GM19468 (cell line): ENCODE measurements around the gene CDC16.
"Not testable (repeated sequence)": the region's sequence is repeated elsewhere in the genome, so short reads cannot be mapped to it uniquely, and the experiment has no call there.

Source experiments
- ATAC-seq: cut with Tn5 transposase; IDR thresholded peaks from one replicate; pipeline ENCODE4 v1.9.1; 2021; ENCODE audit warnings: mild to moderate bottlenecking, moderate library complexity, moderate number of reproducible peaks; ENCODE audit not compliant: unreplicated experiment; ENCODE audit errors: extremely low read depth

The CDC16 gene

DNA sequence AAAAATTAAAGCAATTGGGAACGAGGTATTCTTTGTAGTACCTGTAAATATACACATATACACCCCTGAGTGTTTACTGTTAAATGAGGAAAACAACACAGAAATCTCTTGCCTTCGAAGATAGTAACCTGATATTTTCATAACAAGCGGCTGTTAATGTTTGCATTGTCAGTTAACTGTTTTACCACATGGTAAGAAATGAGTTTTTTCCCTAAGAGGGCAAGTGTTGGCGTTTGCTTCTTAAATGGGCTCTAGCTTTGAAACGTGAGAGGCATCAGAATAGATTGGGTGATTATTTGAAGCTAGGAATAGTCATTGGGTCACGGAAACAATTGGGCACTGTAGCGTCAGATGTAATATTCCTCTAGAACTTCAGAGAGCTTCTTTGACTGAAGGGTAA, 24.7 kb downstream of the CDC16 start:
- ATAC-seq = no peak

DNA sequence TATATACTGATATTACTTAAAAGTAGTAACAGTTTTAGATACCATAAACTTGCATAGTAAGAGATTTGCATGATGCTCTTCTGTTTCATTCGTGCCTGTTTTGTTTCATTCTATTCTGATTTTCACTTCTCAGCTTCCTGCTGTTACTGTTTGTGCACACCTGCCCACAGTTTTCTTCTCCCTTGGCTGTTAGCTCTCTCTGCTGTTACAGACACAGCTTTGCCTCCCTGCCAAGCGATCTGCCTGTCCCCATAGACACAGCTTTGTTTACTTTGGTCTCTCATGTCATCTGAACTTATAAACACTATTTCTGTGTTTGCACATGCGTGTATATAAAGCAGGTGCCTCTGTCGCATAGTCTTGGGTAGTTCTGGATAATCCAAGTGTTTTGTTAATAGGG, 25.3 kb downstream of the CDC16 start:
- no peak for ATAC-seq

DNA sequence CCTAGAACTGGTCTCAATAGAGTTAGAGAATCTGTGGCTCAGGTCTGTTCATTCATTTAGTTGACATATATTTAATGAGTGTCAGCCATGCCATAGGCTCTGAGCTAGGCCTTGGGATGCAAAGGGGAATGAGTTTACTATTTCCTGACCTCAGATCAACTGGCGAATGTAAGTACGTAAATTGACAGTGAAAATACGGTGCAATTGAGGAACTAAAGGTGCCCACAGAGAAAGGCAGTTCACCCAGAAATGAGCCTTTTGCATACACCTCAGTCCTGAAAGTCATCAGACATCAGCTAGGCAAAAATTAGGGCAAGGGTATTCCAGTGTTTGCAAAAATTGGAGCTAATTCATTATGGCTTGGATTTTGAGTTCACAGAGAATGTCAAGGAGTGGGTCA, 26.1 kb downstream of the CDC16 start:
- ATAC-seq = no peak

- ATAC-seq = no peak
Measured at GRCh38 chr13:114261328-114261965, 26.8 kb downstream of the CDC16 start.

GRCh38 chr13:114263578-114263977, 28.9 kb downstream of the CDC16 start:
- no peak for ATAC-seq

DNA sequence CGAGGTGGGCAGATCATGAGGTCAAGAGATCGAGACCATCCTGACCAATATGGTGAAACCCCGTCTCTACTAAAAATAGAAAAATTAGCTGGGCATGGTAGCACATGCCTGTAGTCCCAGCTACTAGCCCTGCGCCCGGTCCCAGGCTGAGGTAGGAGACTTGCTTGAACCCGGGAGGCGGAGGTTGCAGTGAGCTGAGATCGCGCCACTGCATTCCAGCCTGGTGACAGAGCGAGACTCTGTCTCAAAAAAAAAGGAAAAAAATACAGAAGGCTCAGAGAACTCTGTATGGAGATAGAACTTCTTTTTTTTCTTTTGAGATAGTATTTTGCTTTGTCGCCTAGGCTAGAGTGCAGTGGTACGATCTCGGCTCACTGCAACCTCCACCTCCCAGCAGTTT, 29.6 kb downstream of the CDC16 start:
- ATAC-seq = not testable (repeated sequence)

GRCh38 chr13:114264886-114265611, 30.4 kb downstream of the CDC16 start:
- ATAC-seq = no peak

GRCh38 chr13:114266241-114266640, 31.5 kb downstream of the CDC16 start:
- no peak for ATAC-seq

DNA sequence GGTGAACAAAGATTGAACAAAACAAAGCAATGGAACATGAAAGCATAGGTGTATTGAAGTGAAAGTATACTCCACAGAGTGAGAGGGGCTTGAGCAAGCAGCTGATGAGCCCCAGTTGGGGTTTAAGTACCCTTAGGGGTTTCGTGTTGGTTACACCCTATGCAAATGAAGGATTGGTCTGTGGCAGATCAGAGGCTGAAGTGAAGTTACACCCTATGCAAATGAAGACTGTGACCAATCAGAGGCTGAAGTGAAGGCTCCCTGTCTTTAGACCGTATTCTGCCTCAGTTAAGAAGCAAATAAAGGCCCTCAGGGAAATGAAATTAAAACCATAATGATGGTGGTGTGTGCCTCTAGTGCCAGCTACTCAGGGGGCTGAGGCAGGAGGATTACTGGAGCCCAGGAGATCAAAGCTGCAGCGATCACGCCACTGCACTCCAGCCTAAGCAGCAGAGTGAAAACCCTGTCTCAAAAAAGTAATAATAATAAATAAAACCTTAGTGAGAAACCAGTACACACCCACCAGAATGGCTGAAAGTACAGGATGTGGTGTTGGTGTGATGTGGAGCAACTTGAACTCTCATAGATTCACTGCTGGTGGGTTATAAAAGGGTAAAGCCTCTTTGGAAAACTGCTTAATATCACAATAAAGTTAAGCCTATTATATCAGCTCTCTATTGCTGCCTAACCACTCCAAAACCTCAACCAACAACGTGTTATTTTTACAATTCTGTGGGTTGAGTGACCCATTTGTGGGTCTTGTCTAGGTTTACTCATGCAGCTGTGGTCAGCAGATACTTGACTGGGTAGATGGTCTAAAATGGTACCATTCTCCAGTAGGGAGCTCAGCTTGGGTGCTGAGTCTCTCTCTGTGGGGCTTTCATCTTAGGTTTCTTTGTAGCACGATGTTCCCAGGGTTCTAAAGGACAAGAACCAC, 33.9 kb downstream of the CDC16 start:
- ATAC-seq = no peak

GRCh38 chr13:114269281-114269770, 34.6 kb downstream of the CDC16 start:
- ATAC-seq = no peak

GRCh38 chr13:114272977-114273376, 38.3 kb downstream of the CDC16 start:
- ATAC-seq = no peak

- no peak for ATAC-seq
Measured at GRCh38 chr13:114275304-114275703, 40.6 kb downstream of the CDC16 start.

DNA sequence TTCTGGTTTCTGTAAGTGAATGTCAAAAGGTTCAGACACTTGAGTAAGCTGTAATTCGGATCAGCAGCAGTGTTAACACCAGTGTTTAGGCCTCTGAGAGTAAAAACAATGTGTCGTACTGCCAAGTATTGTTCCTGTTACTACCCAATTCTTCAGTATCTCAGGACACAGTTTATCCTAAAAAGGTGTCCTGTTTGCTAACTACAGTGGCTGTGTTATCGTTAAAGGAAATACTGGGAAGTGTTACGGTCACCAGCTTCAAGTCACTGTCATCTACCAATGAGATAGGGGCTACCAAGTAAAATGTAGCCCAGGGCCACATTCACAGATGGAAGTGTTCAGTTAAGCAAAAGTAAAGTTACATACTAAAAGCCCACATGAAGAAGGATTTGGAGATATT, 44.4 kb downstream of the CDC16 start:
- no peak for ATAC-seq

- no peak for ATAC-seq
Measured at GRCh38 chr13:114279758-114280355, 45.2 kb downstream of the CDC16 start.

DNA sequence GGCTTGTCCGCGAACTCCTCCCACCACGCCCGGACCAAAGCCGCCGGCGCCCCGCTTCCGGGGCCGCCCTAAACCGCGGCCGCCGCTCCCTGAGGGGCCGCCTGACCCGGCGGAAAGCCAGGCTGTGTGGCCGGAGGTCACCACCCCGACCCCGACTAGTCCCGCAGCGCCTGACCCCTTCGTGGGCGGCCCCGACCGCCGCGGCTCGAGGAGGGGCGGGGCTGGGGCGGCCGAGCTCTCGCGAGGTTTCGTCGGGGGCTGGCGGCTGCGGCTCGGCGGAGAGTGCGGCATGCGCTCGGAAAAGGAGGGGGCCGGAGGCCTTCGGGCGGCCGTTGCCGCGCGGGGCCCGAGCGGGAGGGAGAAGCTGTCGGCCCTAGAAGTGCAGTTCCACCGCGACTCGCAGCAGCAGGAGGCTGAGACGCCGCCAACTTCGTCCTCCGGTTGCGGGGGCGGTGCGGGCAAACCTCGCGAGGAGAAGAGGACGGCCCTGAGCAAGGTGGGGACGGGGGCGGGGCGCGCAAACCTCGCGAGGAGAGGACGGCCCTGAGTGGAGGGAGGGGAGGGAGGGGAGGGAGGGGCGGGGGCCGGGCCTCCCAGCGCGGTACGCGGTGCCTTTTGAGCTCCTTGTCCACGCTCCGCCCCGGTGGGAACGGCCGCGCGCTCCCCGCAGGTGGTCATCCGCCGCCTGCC, 46.8 kb downstream of the CDC16 start, which contains the start of gene UPF3A:
TSS of gene UPF3A (plus strand) at position 251 of the 690 bp plus-strand sequence. CDS start at position 290, 39 bp downstream.
- ATAC-seq = peak; percentile 39

GRCh38 chr13:114282041-114282670, 47.5 kb downstream of the CDC16 start:
- ATAC-seq = peak; percentile 60

GRCh38 chr13:114283576-114283975, 48.9 kb downstream of the CDC16 start:
- ATAC-seq = no peak

GRCh38 chr13:114284680-114285079, 50.0 kb downstream of the CDC16 start:
- no peak for ATAC-seq

DNA sequence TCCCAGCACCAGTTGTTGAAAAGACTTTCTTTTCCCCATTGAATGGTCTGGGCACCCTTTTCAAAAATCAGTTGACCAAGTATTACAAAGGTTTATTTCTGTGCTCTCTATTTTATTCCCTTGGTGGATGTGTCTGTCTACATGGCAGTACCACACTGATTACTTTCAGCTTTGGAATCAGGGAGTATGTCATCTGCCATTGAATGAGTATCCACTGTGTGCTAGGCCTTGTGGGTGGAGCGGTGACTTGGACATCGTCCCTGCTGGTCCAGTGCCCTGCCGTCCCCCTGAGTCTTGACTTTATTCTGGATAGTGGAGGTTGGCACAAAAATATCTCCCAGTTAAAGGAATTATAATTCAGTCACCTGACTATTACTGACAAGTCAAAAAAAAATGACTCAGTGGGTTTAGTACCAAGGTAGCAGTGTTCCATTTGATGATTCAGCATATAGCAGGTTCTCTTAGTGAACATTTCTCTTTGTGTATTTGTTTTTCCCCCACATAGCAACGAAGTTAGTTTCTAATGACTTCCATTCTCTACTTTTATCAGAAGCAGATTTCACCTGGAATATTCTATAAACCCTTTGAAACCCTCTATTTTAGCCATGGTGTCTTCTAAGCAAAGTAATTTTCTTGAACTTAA, 50.6 kb downstream of the CDC16 start:
- no peak for ATAC-seq
